HepG2 (cell line): ENCODE data around the gene GNAS-AS1. TPM values are rescaled to one million over a fixed set of nuclear protein-coding genes. Genes with fewer than 3 reads are reported as not detected.

Source experiments
- ASH2L ChIP-seq: fragments of 300-600, 200-600 bp; sonication (generic); IDR thresholded peaks from 2 replicates; pipeline ENCODE4 v1.7.0; 2017; ENCODE audit warnings: low read depth, mild to moderate bottlenecking, moderate library complexity, mixed read lengths, low read length; ENCODE audit not compliant: insufficient read length
- FOXP4 ChIP-seq: sonication (generic); formaldehyde crosslinking; IDR thresholded peaks from 2 replicates; pipeline ENCODE4 v1.4.0; 2020; ENCODE audit warnings: missing genetic modification reagents
- IRF2 ChIP-seq: IDR thresholded peaks from 2 replicates; pipeline ENCODE4 v1.6.1; 2018; ENCODE audit warnings: missing genetic modification reagents, missing compliant biosample characterization
- JDP2 ChIP-seq: sonication (generic); formaldehyde crosslinking; IDR thresholded peaks from 2 replicates; pipeline ENCODE4 v1.8.1; 2022; ENCODE audit warnings: missing genetic modification reagents, borderline replicate concordance
- KLF11 ChIP-seq: IDR thresholded peaks from 2 replicates; pipeline ENCODE4 v1.6.1; 2016; ENCODE audit warnings: missing compliant biosample characterization
- MTERF4 ChIP-seq: sonication (generic); formaldehyde crosslinking; IDR thresholded peaks from 2 replicates; pipeline ENCODE4 v1.8.0; 2023; ENCODE audit warnings: mild to moderate bottlenecking, missing genetic modification reagents
- PRDM15 ChIP-seq: sonication (generic); formaldehyde crosslinking; IDR thresholded peaks from 2 replicates; pipeline ENCODE4 v1.4.0; 2020; ENCODE audit warnings: missing genetic modification reagents
- RFXANK ChIP-seq: IDR thresholded peaks from 2 replicates; pipeline ENCODE4 v1.6.1; 2016
- SMC3 ChIP-seq: IDR thresholded peaks from 2 replicates; pipeline ENCODE4 v1.6.1; 2011; ENCODE audit warnings: low read length, improper control_type of control experiment
- SUZ12 ChIP-seq: fragments of 150-350 bp; IDR thresholded peaks from 2 replicates; pipeline ENCODE4 v1.6.1; 2014; ENCODE audit warnings: low read depth, low read length
- THAP8 ChIP-seq: sonication (generic); formaldehyde crosslinking; IDR thresholded peaks from 2 replicates; pipeline ENCODE4 v1.5.1; 2020; ENCODE audit warnings: missing genetic modification reagents, mild to moderate bottlenecking, borderline replicate concordance
- ZBTB1 ChIP-seq: sonication (generic); formaldehyde crosslinking; IDR thresholded peaks from 2 replicates; pipeline ENCODE4 v1.4.0; 2020; ENCODE audit warnings: missing genetic modification reagents, borderline replicate concordance
- ZBTB39 ChIP-seq: sonication (generic); formaldehyde crosslinking; IDR thresholded peaks from 2 replicates; pipeline ENCODE4 v1.5.0; 2020; ENCODE audit warnings: missing genetic modification reagents
- ZIK1 ChIP-seq: sonication (generic); formaldehyde crosslinking; IDR thresholded peaks from 2 replicates; pipeline ENCODE4 v1.5.0; 2020; ENCODE audit warnings: mild to moderate bottlenecking, low read depth, missing genetic modification reagents, borderline replicate concordance
- ZMYM2 ChIP-seq: sonication (generic); formaldehyde crosslinking; IDR thresholded peaks from 2 replicates; pipeline ENCODE4 v1.8.0; 2022; ENCODE audit warnings: mild to moderate bottlenecking, missing genetic modification reagents
- ZMYM4 ChIP-seq: sonication (generic); formaldehyde crosslinking; IDR thresholded peaks from 2 replicates; pipeline ENCODE4 v1.8.1; 2023; ENCODE audit warnings: mild to moderate bottlenecking, missing genetic modification reagents
- ZNF253 ChIP-seq: sonication (generic); formaldehyde crosslinking; IDR thresholded peaks from 2 replicates; pipeline ENCODE4 v1.8.0; 2022; ENCODE audit warnings: mild to moderate bottlenecking, missing genetic modification reagents, borderline replicate concordance
- ZNF333 ChIP-seq: sonication (generic); formaldehyde crosslinking; IDR thresholded peaks from 2 replicates; pipeline ENCODE4 v1.4.0; 2020; ENCODE audit warnings: mild to moderate bottlenecking, missing genetic modification reagents, borderline replicate concordance
- ZNF460 ChIP-seq: sonication (generic); formaldehyde crosslinking; IDR thresholded peaks from 2 replicates; pipeline ENCODE4 v1.5.1; 2020; ENCODE audit warnings: missing genetic modification reagents, mild to moderate bottlenecking, borderline replicate concordance
- ZNF652 ChIP-seq: IDR thresholded peaks from 2 replicates; pipeline ENCODE4 v1.6.1; 2016; ENCODE audit warnings: low read depth, borderline replicate concordance
- ZNF672 ChIP-seq: sonication (generic); formaldehyde crosslinking; IDR thresholded peaks from 2 replicates; pipeline ENCODE4 v1.8.1; 2022; ENCODE audit warnings: missing genetic modification reagents
- ZNF841 ChIP-seq: sonication (generic); formaldehyde crosslinking; IDR thresholded peaks from 2 replicates; pipeline ENCODE4 v1.8.1; 2023; ENCODE audit warnings: missing genetic modification reagents, borderline replicate concordance
- polyA plus RNA-seq, 8 experiments: library from polyadenylated mRNA; depleted of rRNA in 3 of 8; stranded (reverse) in 7 of 8; unstranded in 1 of 8; fragments of >200 nt; fragmentation: Illumina TruSeq in 4 of 8; extraction: Trizol in 4 of 8; gene quantifications; 2 replicates each; pipeline versions ENCODE4 v1.2.1 to v1.2.3, GENCODE V29; 2011 to 2016; ENCODE audit warnings: low read depth in 4 of 8, missing spikeins in 1 of 8, mixed read lengths in 1 of 8; ENCODE audit not compliant: insufficient read depth in 1 of 8
- total RNA-seq, 5 experiments: library from RNA; depleted of rRNA; stranded (reverse); fragments of >200 nt; fragmentation: Illumina TruSeq; extraction: Trizol; gene quantifications; 2 replicates each; pipeline ENCODE4 v1.2.3, GENCODE V29; 2016; ENCODE audit warnings: low read depth in 1 of 5

The GNAS-AS1 gene
- total and polyA plus RNA-seq, 2 of the 13 experiments (the other 11 are each of a cell fraction or from before 2014, with no cell fraction given): not detected

GRCh38 chr20:58890518-58891085, 39.9 kb upstream of the GNAS-AS1 start (continued):
- no peak for TF ChIP-seq ZNF253
- TF ChIP-seq ZBTB39 (CRISPR knock-in tag): no peak
- TF ChIP-seq ZNF652 (CRISPR knock-in tag): no peak
- TF ChIP-seq MTERF4 (CRISPR knock-in tag): peak; percentile 91
- TF ChIP-seq IRF2 (CRISPR knock-in tag): peak; percentile 28; the same call in 1 of the 2 replicates
- no peak for TF ChIP-seq SMC3
- TF ChIP-seq SUZ12: no peak
- no peak for TF ChIP-seq JDP2 (CRISPR knock-in tag)
- peak; percentile 71; the same call in 1 of the 2 replicates for TF ChIP-seq ZNF333 (CRISPR knock-in tag)
- TF ChIP-seq ZMYM4 (CRISPR knock-in tag): no peak
- no peak for TF ChIP-seq ZMYM2 (CRISPR knock-in tag)
- TF ChIP-seq ZNF841 (CRISPR knock-in tag): no peak
- peak; percentile 23; the same call in 1 of the 2 replicates for TF ChIP-seq FOXP4 (CRISPR knock-in tag)
- 0 out of 2 replicates have a peak, but pooled peaks have one; percentile 53 for TF ChIP-seq PRDM15 (CRISPR knock-in tag)
- no peak for TF ChIP-seq THAP8 (CRISPR knock-in tag)
- no peak for TF ChIP-seq ZIK1
- TF ChIP-seq ZBTB1 (CRISPR knock-in tag): no peak
- no peak for TF ChIP-seq ZNF460 (CRISPR knock-in tag)
- TF ChIP-seq ZNF672 (CRISPR knock-in tag): no peak
- TF ChIP-seq ASH2L: peak; percentile 72
- no peak for TF ChIP-seq RFXANK (CRISPR knock-in tag)
- no peak for TF ChIP-seq KLF11 (CRISPR knock-in tag)
- TF ChIP-seq, all 625 proteins: peak for 225
